HG02588 (cell line): ENCODE data around the gene KRTAP3-1.
"Not testable (repeated sequence)": the region's sequence is repeated elsewhere in the genome, so short reads cannot be mapped to it uniquely, and the experiment has no call there.

Source experiments
- ATAC-seq: cut with Tn5 transposase; IDR thresholded peaks from one replicate; pipeline ENCODE4 v1.9.1; 2021; ENCODE audit warnings: mild to moderate bottlenecking, moderate library complexity; ENCODE audit not compliant: unreplicated experiment

KRTAP3-1 gene

GRCh38 chr17:41016578-41017215 lies 7.8 kb upstream of the KRTAP3-1 start:
- ATAC-seq: no peak

GRCh38 chr17:41015454-41015853 lies 6.5 kb upstream of the KRTAP3-1 start:
- no peak for ATAC-seq

DNA sequence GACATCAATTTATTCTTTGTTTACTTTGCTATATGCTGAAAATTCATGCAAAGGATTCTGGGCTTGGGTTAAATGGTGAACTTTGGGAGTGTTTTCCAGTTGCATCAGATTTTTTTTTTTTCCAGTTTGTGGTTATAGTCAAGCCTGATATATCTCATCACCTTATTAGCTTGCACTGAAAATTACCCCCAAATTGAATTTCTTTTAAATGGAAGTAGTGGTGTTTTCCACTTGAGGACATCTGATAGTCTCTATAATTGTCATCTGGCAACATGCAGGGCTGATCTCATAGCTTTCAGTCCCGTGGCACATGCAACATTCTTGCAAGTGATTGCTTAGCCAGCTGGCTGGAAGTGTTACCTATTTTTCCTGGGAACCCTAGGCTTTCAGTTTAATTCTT lies 4.7 kb upstream of the KRTAP3-1 start:
- no peak for ATAC-seq

GRCh38 chr17:41013181-41013580 lies 4.3 kb upstream of the KRTAP3-1 start:
- ATAC-seq: no peak

- ATAC-seq: no peak
Observed at GRCh38 chr17:41012326-41013120, 3.6 kb upstream of the KRTAP3-1 start.

GRCh38 chr17:41010441-41010840 lies 1.5 kb upstream of the KRTAP3-1 start:
- ATAC-seq: no peak

DNA sequence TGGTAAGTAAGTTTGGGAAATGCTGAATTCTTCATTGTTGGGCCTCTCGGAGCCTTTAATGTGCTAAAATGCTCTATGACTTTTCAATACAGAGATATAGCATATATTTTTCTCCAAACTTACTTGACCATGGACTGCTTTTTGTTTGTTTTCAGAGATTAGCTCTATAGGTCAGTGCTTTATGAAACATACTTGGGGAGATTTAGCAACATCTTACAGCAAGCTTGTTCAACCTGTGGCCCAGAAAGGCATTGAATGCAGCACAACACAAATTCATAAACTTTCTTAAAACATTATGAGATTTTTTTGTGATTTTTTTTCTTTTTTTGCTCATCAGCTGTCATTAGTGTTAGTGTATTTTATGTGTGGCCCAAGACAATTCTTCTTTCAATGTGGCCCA lies 1.0 kb upstream of the KRTAP3-1 start:
- ATAC-seq: no peak

DNA sequence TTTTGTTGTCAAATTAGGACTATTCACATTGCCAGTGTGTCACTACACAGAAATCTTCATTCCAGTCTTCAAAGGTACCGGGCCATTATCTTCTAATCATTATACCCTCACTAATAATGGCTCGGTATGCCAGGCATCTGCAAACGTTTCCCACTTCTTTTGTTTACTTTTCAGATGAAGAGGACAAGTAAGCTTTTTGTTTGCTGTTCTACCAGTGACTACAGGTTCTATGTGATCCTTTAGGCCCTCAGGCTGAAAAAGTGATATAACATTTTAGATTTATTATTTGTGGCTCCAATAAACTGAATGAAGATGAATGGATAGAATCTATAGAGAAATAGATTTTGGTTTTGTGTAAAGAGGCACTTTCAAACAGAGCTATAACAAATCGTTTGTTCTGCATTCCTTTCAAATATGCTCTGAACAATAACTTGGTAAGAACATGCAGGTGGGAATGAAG lies 403 bp upstream of the KRTAP3-1 start:
- no peak for ATAC-seq

DNA sequence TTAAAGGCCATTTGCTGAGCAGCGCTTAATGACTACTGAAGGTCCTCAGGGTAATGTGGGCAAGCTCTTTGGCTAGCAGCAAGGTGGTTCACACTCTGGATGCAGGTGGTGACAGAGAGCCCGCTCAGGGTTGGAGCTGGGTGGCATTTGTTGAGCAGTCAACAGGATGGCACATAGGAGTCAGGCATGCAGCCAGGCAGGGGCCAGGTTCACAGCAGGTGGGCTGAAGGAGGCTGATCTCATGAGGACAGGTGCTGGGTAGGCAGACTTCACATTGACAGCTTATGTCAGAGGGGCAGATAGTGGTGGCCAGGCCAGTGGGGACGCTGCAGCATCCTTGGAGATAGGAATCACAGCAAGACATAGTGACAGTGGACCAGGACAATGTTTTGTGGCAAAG lies 4.5 kb downstream of the KRTAP3-1 start:
- ATAC-seq: no peak

GRCh38 chr17:41003926-41004325 lies 5.0 kb downstream of the KRTAP3-1 start:
- ATAC-seq: no peak

DNA sequence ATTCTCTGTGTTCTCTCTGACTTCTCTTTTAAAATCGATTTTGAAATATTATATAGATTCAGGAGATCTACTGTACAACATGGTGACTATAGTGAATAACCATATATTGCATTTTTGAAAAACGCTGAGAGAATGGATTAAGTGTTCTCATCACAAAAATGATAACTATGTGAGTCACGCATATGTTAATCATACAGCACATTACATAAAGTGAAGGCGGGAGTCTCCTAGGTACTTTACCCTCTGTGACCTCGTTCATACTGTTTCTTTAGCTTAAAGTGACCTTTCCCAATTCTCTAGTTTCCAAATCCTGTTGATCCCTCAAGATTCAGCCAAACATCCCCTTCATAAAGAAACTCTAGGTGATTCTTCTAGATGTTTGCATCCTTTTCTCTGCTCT lies 6.1 kb downstream of the KRTAP3-1 start:
- no peak for ATAC-seq

DNA sequence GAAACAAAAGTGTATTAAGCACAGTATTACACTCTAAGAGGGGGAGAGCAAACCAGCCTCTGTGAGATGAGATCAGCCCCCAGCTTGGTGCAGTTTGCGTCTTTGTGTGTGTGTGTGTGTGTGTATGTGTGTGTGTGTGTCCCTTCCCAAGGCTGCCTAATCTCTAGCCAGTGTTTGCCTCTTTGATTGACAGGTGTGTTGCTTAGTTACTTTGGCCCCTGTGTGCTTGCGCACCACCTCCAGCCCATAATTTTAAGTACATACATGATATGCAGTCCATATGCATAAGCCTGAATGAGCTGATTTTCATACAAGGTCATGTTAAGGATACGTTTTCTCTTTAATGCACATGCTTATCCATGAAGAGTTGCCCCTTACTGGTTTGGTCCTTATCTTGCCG lies 7.1 kb downstream of the KRTAP3-1 start:
- ATAC-seq: no peak

- not testable (repeated sequence) for ATAC-seq
Observed at GRCh38 chr17:40999563-40999962, 9.4 kb downstream of the KRTAP3-1 start, which contains the start of gene KRTAP3-2. KRTAP3-2 (minus strand) TSS chr17:40999906; CDS start chr17:40999853, 53 bp downstream.

- no peak for ATAC-seq
Observed at GRCh38 chr17:40997361-40997760, 11.6 kb downstream of the KRTAP3-1 start.

DNA sequence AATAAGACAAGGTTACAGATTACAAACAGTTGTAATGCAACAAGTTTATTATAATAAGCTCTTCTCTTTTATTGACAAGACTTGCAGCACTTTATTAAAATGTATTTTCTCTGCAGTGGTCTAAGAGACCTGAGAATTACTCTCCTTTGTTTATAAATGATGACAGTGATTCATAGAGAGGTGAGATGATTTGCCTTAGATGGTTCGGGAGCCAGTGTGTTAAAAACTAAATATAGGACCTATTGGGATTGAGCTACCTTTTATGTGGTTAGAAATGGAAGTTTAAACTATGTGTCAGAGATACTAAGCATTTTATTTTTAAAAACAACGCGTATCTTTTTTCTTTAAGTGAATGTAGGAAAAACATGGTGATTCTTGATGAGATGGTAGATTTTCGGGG lies 12.1 kb downstream of the KRTAP3-1 start:
- ATAC-seq: no peak

DNA sequence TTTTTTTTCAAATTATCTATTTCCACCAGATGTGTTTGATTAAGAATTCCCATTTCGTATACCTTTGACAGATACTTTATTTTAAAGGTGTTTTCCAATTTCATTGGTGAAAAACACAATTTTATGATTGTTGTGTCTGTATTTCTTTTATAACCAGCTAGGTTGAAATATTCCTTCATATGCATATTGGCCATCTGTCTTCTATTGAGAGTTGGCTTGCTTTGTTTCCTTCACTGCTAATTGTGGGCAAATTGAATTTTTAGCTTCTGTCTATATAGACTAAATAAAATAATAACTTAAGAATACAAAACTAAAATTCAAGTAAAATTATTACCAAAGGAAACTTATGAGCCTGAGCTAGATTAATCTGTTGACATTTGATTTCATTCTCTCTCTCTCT lies 13.8 kb downstream of the KRTAP3-1 start:
- ATAC-seq: no peak

DNA sequence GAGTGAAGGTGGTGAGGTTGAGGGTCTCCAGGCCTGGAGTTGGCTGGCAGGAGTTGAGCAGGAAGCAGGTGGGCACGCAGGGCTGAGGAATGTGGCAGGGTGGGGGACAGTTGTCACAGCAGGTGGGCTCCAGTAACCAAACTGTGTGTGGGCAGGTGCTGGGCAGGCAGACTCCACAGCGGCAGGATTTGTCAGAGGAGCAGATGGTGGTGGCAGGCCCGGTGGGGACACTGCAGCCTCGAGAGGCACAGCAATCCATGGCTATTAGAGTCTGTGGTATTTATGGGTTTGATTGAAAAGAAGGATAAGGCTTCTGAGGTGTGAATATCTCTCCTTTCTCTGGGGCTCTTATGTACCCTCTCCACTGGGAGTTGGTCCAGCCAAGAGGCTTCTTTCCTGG lies 15.1 kb downstream of the KRTAP3-1 start, which contains the start of gene KRTAP3-3:
Gene KRTAP3-3 (minus strand): TSS at position 326 of the 400 bp plus-strand sequence. CDS start 67 bp downstream, at position 259.
- ATAC-seq: no peak

- ATAC-seq: no peak
Observed at GRCh38 chr17:40993084-40993483, 15.8 kb downstream of the KRTAP3-1 start.

DNA sequence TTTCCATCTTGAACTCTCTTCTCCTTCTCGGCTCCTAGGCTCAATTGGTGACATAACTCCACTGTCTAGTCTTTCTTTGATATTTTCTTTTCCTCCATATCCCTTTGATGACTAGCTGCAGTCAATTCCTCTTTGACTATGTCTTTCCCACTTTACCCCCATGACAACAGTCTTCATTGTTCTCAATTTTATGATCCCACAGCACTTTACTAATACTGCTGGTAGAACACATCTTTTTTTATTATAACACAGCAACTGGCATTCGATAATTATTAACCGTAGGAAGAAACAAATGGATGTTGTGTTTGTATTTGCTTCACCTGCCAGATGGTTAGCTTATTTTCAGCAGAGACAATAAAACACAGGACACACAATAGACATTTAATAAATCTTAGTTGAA lies 16.3 kb downstream of the KRTAP3-1 start:
- no peak for ATAC-seq

DNA sequence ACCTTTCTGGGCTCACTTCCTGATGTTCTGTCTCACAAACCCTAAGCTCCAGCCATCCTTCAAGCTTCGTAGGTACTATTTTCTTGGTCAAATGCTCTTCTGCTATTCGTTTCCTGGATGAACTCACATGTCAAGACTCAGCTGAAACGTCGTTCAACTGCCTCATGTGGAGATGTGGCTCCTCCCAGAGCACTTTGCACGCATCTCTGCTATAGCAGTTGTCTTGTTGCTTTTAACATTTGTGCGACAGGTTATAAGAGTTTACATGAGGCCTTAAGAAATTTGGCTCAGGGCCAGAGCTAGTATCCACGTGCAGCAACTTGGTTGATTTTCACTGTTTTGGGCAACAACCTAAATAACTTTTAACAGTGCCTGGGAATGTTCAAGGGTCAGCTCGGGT lies 22.0 kb downstream of the KRTAP3-1 start:
- ATAC-seq: no peak

- no peak for ATAC-seq
Observed at GRCh38 chr17:40984226-40984625, 24.7 kb downstream of the KRTAP3-1 start, which contains the start of gene KRT40. KRT40 (minus strand) TSS chr17:40984326; CDS start chr17:40984273, 53 bp downstream.

GRCh38 chr17:40981115-40981514 lies 27.8 kb downstream of the KRTAP3-1 start:
- ATAC-seq: no peak
